Stimulated activated naive CD4-positive, alpha-beta T cell (primary cell): Measurements from ENCODE around the gene GSDME.
"Not testable (repeated sequence)": the region's sequence is repeated elsewhere in the genome, so short reads cannot be mapped to it uniquely, and the experiment has no call there.

Experiments used
- DNase-seq, 6 experiments: peaks; one replicate each; lab custom pipeline; 2025; lab: John Stamatoyannopoulos, UW

GSDME gene

GRCh38 chr7:24757353-24758275, at the start of gene GSDME:
GSDME (minus strand) TSS chr7:24757464; CDS start chr7:24749774, 7,690 bp downstream.
- DNase-seq: peak in 2 of 6 experiments; percentile 3 to 12

GRCh38 chr7:24802300-24802699, 45.0 kb upstream of the GSDME start:
- no peak for DNase-seq

- DNase-seq: no peak
Measured at GRCh38 chr7:24801883-24802282, 44.6 kb upstream of the GSDME start.

- no peak for DNase-seq
Measured at GRCh38 chr7:24800667-24801066, 43.4 kb upstream of the GSDME start.

- DNase-seq: no peak
Measured at GRCh38 chr7:24800073-24800472, 42.8 kb upstream of the GSDME start.

GRCh38 chr7:24799506-24799905, 42.2 kb upstream of the GSDME start:
- no peak for DNase-seq

- no peak for DNase-seq
Measured at GRCh38 chr7:24798261-24798660, 41.0 kb upstream of the GSDME start.

- no peak for DNase-seq
Measured at GRCh38 chr7:24797270-24797669, 40.0 kb upstream of the GSDME start.

GRCh38 chr7:24795407-24795767, 38.1 kb upstream of the GSDME start:
- DNase-seq: no peak

GRCh38 chr7:24794751-24795406, 37.6 kb upstream of the GSDME start:
- DNase-seq: not testable (repeated sequence)

GRCh38 chr7:24793982-24794648, 36.9 kb upstream of the GSDME start:
- no peak for DNase-seq

GRCh38 chr7:24788961-24789576, 31.8 kb upstream of the GSDME start:
- DNase-seq: no peak

GRCh38 chr7:24788075-24788474, 30.8 kb upstream of the GSDME start:
- no peak for DNase-seq

GRCh38 chr7:24786941-24787340, 29.7 kb upstream of the GSDME start:
- DNase-seq: no peak

- no peak for DNase-seq
Measured at GRCh38 chr7:24786306-24786705, 29.0 kb upstream of the GSDME start.

GRCh38 chr7:24784277-24784676, 27.0 kb upstream of the GSDME start:
- DNase-seq: no peak

- no peak for DNase-seq
Measured at GRCh38 chr7:24783698-24784097, 26.4 kb upstream of the GSDME start.

GRCh38 chr7:24781106-24781505, 23.8 kb upstream of the GSDME start:
- DNase-seq: no peak

GRCh38 chr7:24779283-24779655, 22.0 kb upstream of the GSDME start:
- DNase-seq: no peak

- DNase-seq: no peak
Measured at GRCh38 chr7:24778543-24779282, 21.4 kb upstream of the GSDME start.

- no peak for DNase-seq
Measured at GRCh38 chr7:24777806-24778205, 20.5 kb upstream of the GSDME start.

GRCh38 chr7:24773646-24774045, 16.4 kb upstream of the GSDME start:
- DNase-seq: no peak
